GM12872 (cell line): Measurements from ENCODE around the gene DNAH14.

ENCODE experiments used
- TF ChIP-seq, protein P1 (sequence below): IDR thresholded peaks from 3 replicates; pipeline ENCODE4 v1.5.1; 2011; ENCODE audit warnings: low read depth, mild to moderate bottlenecking, low read length, moderate library complexity; ENCODE audit not compliant: insufficient read depth

The DNAH14 gene

DNA sequence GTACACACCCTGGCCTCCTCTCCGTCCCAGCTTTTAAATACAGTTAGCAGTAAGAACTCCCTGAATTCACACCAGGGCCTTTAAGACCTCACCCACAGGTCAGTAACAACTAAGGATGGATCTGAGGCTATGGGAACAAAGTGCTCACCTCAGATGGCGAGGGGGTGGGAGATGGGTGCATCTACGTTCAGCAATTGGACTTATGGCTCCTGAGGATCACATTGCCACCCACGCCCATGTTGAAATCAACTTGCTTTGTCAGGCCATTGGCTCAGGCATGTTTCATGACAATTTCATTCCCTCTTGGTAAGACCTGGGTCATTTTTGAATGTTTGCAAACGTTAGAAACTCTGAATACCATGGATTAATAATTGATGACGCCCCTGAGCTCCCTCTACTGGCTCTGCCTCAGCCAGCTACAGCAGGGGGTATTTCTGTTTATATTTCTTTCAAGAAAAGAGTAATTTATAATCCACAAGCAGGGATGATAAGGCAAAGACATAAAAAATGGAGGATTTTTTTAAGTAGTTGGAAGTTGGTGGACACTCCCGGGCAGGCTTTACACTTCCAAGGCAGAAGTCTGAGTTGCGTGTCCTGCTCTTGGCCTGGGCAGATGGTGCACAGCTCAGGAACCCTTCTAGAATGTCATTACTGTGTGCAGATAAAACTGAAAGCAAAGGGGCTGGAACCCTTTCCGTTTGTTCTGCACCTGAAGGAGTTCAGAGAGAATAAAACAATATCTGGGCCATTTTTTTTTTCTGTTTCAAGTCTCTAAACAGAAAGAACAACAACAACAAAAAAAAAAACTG is 512.0 kb downstream of the DNAH14 start:
- TF ChIP-seq, protein P1, sequence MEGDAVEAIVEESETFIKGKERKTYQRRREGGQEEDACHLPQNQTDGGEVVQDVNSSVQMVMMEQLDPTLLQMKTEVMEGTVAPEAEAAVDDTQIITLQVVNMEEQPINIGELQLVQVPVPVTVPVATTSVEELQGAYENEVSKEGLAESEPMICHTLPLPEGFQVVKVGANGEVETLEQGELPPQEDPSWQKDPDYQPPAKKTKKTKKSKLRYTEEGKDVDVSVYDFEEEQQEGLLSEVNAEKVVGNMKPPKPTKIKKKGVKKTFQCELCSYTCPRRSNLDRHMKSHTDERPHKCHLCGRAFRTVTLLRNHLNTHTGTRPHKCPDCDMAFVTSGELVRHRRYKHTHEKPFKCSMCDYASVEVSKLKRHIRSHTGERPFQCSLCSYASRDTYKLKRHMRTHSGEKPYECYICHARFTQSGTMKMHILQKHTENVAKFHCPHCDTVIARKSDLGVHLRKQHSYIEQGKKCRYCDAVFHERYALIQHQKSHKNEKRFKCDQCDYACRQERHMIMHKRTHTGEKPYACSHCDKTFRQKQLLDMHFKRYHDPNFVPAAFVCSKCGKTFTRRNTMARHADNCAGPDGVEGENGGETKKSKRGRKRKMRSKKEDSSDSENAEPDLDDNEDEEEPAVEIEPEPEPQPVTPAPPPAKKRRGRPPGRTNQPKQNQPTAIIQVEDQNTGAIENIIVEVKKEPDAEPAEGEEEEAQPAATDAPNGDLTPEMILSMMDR = peak; percentile 60

DNA sequence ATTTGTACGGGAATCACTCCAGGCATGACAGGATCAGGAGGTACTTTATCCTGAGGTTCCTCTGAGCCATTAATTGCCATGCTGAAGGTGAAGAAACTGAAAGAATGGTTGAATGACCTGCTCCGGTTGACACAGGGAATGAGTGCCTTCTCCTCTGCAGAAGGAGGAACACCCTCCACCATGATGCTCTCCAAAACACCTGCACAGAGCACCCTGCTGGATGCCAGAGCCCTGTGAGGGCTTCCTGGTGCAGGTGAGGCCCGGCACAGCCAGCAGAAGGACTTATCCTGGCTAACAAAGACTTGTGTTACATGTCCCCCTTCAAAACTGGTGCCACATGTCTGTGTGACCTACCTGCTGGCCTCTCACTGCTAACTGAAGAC is 512.6 kb downstream of the DNAH14 start:
- TF ChIP-seq, protein P1 = no peak

DNA sequence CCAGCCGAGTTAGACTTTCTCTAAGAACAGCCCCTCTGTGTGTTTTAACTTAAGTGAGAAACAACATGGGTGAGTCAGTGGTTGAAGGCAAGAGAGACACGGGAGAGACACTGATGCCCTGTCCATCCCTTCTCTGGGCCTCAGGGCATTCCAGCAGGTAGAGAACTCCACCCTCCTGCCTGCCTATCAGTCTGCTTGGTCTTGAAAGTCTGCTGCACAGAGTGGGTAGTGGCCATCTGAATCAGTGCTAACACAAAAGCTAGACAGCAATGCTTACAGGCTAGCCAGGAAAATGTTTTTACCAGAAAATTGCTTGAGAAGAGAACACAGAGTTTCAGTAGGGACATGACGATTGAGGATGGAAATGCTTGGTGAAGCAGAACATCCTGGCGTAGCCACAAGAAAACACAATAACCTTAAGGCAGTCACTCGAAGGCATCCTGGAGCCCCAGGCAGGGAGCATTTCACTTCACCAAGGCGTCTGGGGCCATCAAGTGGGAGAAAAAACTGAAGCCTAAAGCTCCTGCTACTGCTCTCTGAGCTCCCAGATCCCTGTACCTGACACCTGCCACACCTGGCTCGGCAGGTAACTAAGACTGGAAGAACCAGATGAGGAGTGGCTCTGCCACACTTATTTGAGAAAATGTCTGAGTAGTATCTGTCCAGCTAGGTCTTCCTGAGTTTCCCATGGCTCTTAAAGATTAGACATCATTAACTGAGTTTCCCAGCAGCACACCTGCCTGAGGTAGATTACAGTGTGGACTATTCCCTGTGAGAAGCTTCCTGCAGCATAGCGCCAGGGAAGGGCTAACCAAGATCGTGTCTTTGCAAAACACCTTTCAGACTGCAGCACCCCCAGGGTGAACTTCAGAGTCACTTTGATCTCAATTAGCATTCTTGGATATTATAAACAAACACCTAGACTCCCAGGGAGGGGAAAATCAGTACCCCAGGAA is 516.4 kb downstream of the DNAH14 start:
- TF ChIP-seq, protein P1 = no peak

DNA sequence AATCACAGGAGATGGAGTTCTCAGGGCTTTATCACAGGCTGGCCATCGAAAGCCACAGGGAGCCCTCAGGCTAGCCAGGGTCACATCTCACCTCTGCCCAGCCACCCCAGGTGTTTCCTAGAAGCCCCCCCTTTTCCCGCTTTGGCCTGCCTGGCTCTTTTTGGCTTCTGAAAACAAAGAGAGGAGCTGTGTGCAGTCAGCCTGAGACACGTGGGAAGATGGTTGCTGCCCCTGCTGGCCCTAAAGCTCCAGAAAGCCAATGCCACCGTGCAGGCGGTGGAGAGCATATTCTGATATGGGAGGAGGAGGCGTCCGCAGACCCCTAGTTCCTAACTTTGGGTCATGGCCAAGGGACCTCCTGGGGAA is 517.1 kb downstream of the DNAH14 start:
- TF ChIP-seq, protein P1 = no peak

DNA sequence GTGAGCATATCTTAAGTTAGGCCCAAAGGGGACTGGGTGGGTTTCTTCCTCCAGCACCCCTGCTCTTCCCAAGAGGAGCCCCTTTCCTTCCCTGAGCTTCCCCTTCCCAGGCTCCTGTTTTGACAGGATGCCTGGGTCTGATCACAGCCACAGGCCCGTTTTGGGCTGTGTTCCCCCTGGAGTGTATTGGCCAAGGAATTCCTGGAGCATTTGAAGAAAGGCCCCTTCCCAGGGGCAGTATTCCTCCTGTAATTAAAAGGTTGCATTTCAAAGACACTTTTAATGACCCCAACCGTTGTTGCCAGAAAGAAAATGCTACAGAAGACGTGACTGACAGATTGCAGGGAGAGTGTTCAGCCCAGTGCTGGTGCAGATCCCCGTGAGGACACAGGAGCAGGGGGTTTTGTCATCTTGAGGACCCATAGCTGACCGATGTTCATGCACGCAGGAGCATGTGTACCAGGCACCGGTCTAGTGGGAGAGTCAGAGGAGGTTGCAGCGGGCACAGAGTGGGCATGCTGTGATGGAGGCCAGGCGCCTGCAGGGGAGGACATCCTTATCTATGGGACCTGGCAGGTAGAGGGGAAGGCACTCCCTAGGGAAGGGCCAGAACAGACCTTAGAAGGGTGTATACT is 517.6 kb downstream of the DNAH14 start:
- TF ChIP-seq, protein P1 = no peak

DNA sequence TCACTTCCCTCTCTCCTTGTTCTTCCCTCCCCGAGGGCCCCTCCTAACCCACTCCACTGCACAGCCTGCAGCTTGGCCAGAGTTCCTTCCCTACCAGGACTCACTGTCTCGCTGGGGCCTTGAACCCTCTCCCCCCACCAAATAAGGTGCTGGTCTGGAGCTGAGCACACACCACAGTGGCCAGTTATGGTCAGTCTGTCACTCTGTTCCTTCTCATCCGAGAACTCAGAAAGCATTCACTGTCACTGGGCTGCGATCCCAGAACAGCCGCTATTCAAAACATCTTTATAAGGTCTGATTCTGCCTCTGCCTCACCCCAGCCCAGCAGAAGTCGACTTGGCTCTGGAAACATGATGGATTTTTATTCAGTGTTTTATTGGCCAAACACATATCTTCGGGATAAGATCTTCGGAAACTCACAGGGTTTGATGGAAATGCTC is 518.2 kb downstream of the DNAH14 start:
- TF ChIP-seq, protein P1 = no peak
